Prostate gland (tissue), 2 donors: ENCODE measurements around the gene NRXN3. TPM values are rescaled to one million over a fixed set of nuclear protein-coding genes. Genes with fewer than 3 reads are reported as not detected.

Experiments used
- DNase-seq: peaks from one replicate; pipeline ENCODE4 v3.0.0-alpha.2; 2019; ENCODE audit warnings: low spot score
- H3K27ac ChIP-seq, 2 donors: fragments of 200-600 bp; sonication (generic); 2 replicates each; pipeline ENCODE4 v1.5.1; 2017 to 2019
- H3K27me3 ChIP-seq: fragments of 200-600 bp; sonication (generic); replicated peaks from 2 replicates; pipeline ENCODE4 v1.5.1; 2019; ENCODE audit not compliant: insufficient read depth
- H3K36me3 ChIP-seq, 2 donors: fragments of 200-600 bp; sonication (generic); 1 replicate in 1 of 2; 2 replicates in 1 of 2; pipeline versions ENCODE4 v1.5.1 to v1.8.1; 2017 to 2019
- H3K4me1 ChIP-seq: fragments of 200-600 bp; sonication (generic); replicated peaks from 2 replicates; pipeline ENCODE4 v1.5.1; 2019
- H3K4me3 ChIP-seq, 2 donors: fragments of 200-600 bp; sonication (generic); 2 replicates each; pipeline ENCODE4 v1.5.1; 2017 to 2019
- H3K9me3 ChIP-seq: fragments of 200-600 bp; sonication (generic); 2 replicates; pipeline ENCODE4 v1.5.1; 2017
- CTCF ChIP-seq, 4 experiments: fragments of 200-600 bp in 2 of 4; fragments of 450-650 bp in 2 of 4; sonication (generic) in 2 of 4; IDR thresholded peaks; 1 replicate in 3 of 4; 2 replicates in 1 of 4; pipeline ENCODE4 v1.5.1; 2016 to 2019; ENCODE audit warnings: antibody characterized with exemption in 4 of 4, mild to moderate bottlenecking in 2 of 4, moderate library complexity in 2 of 4
- POLR2A ChIP-seq: fragments of 450-650 bp; IDR thresholded peaks from one replicate; pipeline ENCODE4 v1.6.1; 2016; ENCODE audit warnings: antibody characterized with exemption, mild to moderate bottlenecking
- POLR2AphosphoS5 ChIP-seq: sonication (generic); formaldehyde crosslinking; IDR thresholded peaks from one replicate; pipeline ENCODE4 v1.6.1; 2017; ENCODE audit warnings: antibody characterized with exemption
- WGBS: methylation state at CpG from one replicate; pipeline ENCODE4 v1.1.5; 2018; 5-methylcytosine and 5-hydroxymethylcytosine counted together
- intact Hi-C: fragments of 100-400 bp; cut with DNase I; formaldehyde crosslinking; loops from one replicate; pipeline ENCODE4 v1.14.2; 2022
- total RNA-seq, 2 donors: library from RNA; depleted of rRNA; stranded (reverse); fragments of >200 nt; gene quantifications; one replicate each; pipeline ENCODE4 v1.1.0, GENCODE V29; 2016

The NRXN3 gene
- total RNA-seq, 2 donors from 2014 or later: 6.6 to 8.2 TPM

DNA sequence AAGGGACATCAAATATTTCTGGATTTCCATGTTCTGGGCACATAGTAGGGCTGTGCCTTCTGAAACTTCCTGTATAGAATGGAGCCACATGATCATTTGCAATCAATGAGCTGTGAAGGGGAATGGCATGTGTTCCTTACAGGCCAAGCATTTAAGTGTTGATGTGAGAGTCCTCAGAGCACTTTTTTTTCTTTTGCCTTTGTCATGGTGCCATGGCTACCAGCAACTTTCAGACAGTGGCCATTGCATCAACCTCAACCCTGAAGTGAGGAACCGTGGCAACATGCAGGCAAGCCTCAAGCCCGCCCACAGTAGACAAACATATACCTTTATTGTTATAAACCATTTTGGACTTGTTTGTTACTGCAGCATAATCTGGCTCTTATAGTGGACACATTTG is 948.1 kb downstream of the NRXN3 start:
- intact Hi-C loops: no loop called here
- H3K27ac ChIP-seq: no peak overlapping the region
- H3K4me1 ChIP-seq: no peaks in the 10 kb centered on the region
- no peak overlapping the region for H3K4me3 ChIP-seq
- 92% methylated on average over 2 of the region's 2 CpGs for WGBS
- DNase-seq: no peak
- TF ChIP-seq POLR2AphosphoS5: no peak
- no peak for TF ChIP-seq POLR2A
- no peak for TF ChIP-seq CTCF (IDR thresholded peaks at IDR 0.05)
- H3K27me3 ChIP-seq: no peaks in the 10 kb centered on the region
- no peaks in the 10 kb centered on the region for H3K36me3 ChIP-seq
- no peaks in the 10 kb centered on the region for H3K9me3 ChIP-seq

GRCh38 chr14:79134361-79134760 is 964.2 kb downstream of the NRXN3 start:
- Histone ChIP-seq H3K4me1 (no peaks in the 10 kb centered on the region), H3K9me3 (no peaks in the 10 kb centered on the region), H3K27ac (no peak overlapping the region), H3K4me3 (no peak overlapping the region), H3K27me3 (no peaks in the 10 kb centered on the region), H3K36me3 (no peaks in the 10 kb centered on the region)
- no peak for DNase-seq
- TF ChIP-seq CTCF (IDR thresholded peaks at IDR 0.05) (no peak), POLR2AphosphoS5 (no peak), POLR2A (no peak)
- 57% methylated on average over 3 of the region's 3 CpGs for WGBS
- intact Hi-C loops: no loop called here

GRCh38 chr14:79136071-79137044 is 966.2 kb downstream of the NRXN3 start:
- H3K4me3 ChIP-seq: no peak overlapping the region
- no peak overlapping the region for H3K27ac ChIP-seq
- H3K27me3 ChIP-seq: no peaks in the 10 kb centered on the region
- intact Hi-C loops: no loop called here
- DNase-seq: no peak
- WGBS: 54% methylated on average over 7 of the region's 7 CpGs
- TF ChIP-seq CTCF (IDR thresholded peaks at IDR 0.05): no peak
- H3K9me3 ChIP-seq: no peaks in the 10 kb centered on the region
- H3K4me1 ChIP-seq: no peaks in the 10 kb centered on the region
- no peaks in the 10 kb centered on the region for H3K36me3 ChIP-seq

DNA sequence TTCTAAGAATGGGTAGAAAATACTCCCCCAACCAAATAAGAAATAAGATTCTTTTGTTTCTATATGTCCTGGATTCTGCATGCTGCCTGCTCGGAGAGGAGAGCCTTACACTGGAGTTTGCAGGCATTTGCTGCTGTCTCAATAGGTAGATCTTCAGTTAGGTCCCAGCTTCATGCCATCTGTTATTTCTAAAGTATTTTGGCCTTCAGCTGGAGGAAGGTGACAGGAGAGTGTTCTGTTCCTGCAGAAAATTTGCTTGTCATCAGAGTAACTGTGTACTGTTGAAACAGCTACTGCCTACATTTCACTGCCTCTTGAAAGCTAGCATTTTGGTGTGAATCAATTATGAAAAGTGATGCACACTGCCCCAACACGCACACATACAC is 966.9 kb downstream of the NRXN3 start:
- intact Hi-C loops: no loop called here
- 78% methylated on average over 2 of the region's 2 CpGs for WGBS

More for the DNA sequence above, 966.9 kb downstream of the NRXN3 start:
- no peak for DNase-seq
- Histone ChIP-seq H3K9me3 (no peaks in the 10 kb centered on the region), H3K27ac (no peak overlapping the region), H3K36me3 (no peaks in the 10 kb centered on the region), H3K27me3 (no peaks in the 10 kb centered on the region), H3K4me3 (no peak overlapping the region), H3K4me1 (no peaks in the 10 kb centered on the region)
- TF ChIP-seq CTCF (IDR thresholded peaks at IDR 0.05): no peak
- TF ChIP-seq POLR2A: no peak
- no peak for TF ChIP-seq POLR2AphosphoS5
